Calu3 (cell line): ENCODE results near the gene STAB2. TPM values are rescaled to one million over a fixed set of nuclear protein-coding genes. Genes with fewer than 3 reads are reported as not detected.
A peak's percentile ranks its signal among the peaks of the same experiment; 100 is the strongest.

Source experiments
- BruUV-seq: library from RNA; stranded (reverse); fragments of 400-500 nt; replicated peaks from 2 replicates; lab custom pipeline; 2021; lab: Mats Ljungman, UMichigan
- CTCF ChIA-PET: fragments of 300-600 bp; sonication (Branson Sonifier 250); formaldehyde crosslinking; loops from one replicate; lab custom pipeline; 2022; ENCODE audit warnings: antibody characterized with exemption; lab: Charles Lee
- DNase-seq: peaks from one replicate; pipeline ENCODE4 v3.0.0; 2022
- H3K27ac Mint-ChIP-seq: one replicate; pipeline ENCODE4 v1.8.0; 2022; ENCODE audit warnings: mixed read lengths; ENCODE audit not compliant: unreplicated experiment
- H3K27me3 Mint-ChIP-seq: one replicate; pipeline ENCODE4 v1.8.0; 2022; ENCODE audit warnings: mixed read lengths; ENCODE audit not compliant: unreplicated experiment
- H3K36me3 Mint-ChIP-seq: one replicate; pipeline ENCODE4 v1.8.0; 2022; ENCODE audit warnings: mild to moderate bottlenecking, moderate library complexity, mixed read lengths; ENCODE audit not compliant: insufficient read depth, unreplicated experiment
- H3K4me1 Mint-ChIP-seq: one replicate; pipeline ENCODE4 v1.8.0; 2022; ENCODE audit warnings: mild to moderate bottlenecking, low read depth, mixed read lengths; ENCODE audit not compliant: unreplicated experiment
- H3K4me3 Mint-ChIP-seq: one replicate; pipeline ENCODE4 v1.8.0; 2022; ENCODE audit warnings: mild to moderate bottlenecking, low read depth, moderate library complexity, mixed read lengths; ENCODE audit not compliant: unreplicated experiment
- H3K9me3 Mint-ChIP-seq: one replicate; pipeline ENCODE4 v1.8.0; 2022; ENCODE audit warnings: low read depth, mixed read lengths; ENCODE audit not compliant: unreplicated experiment
- CTCF ChIP-seq: fragments of 200-600 bp; IDR thresholded peaks from one replicate; pipeline ENCODE4 v1.8.0; 2022; ENCODE audit warnings: antibody characterized with exemption; ENCODE audit not compliant: unreplicated experiment
- intact Hi-C: fragments of 100-400 bp; cut with micrococcal nuclease; formaldehyde crosslinking; loops from one replicate; pipeline ENCODE4 v1.10.0; 2022; ENCODE audit not compliant: unreplicated experiment
- total RNA-seq: library from RNA; stranded (reverse); gene quantifications from 2 replicates; pipeline ENCODE4 v1.2.3, GENCODE V29; 2022

STAB2 gene
- total RNA-seq, 1 experiment from 2014 or later = not detected

DNA sequence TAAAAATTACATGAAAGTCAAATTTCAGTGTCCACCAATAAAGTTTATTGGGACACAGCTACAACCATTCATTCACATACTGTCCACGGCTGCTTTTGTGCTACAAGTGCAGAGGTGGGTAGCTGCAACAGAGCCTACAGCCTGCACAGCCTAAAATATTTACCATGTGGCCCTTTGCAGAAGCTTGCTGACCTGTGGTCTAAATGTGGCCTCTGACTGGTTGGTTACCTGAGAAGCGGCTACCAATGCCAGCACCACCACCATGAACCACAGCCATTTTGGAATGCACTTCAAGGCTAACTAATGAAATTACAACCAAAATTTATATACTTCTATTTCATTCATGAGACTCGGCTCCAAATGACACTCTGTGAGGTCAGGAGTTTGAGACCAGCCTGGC is 195.3 kb downstream of the STAB2 start:
- Mint-ChIP-seq H3K4me1 (peaks cover 27% of the 10 kb centered on the region), H3K36me3 (peaks cover 49% of the 10 kb centered on the region), H3K4me3 (no peak overlapping the region), H3K27me3 (no peaks in the 10 kb centered on the region), H3K9me3 (no peaks in the 10 kb centered on the region), H3K27ac (no peak overlapping the region)
- CTCF ChIA-PET = interaction anchor here (1.4 to 1.5 kb wide), 2 partner anchors 11 to 12 kb away, joined by 3 to 4 read pairs; no protein-coding TSS in a partner anchor
- intact Hi-C loops = no loop called here
- no TSS peak for BruUV-seq
- no peak for TF ChIP-seq CTCF
- DNase-seq = no peak

- no peak for DNase-seq
- intact Hi-C loops = no loop called here
- CTCF ChIA-PET = no interaction called here
- no TSS peak for BruUV-seq
- Mint-ChIP-seq H3K27me3 (no peaks in the 10 kb centered on the region), H3K4me3 (no peak overlapping the region), H3K4me1 (peaks cover 27% of the 10 kb centered on the region), H3K27ac (no peak overlapping the region), H3K9me3 (no peaks in the 10 kb centered on the region), H3K36me3 (peaks cover 39% of the 10 kb centered on the region)
- no peak for TF ChIP-seq CTCF
Measured at GRCh38 chr12:103783744-103784664, 196.9 kb downstream of the STAB2 start.

DNA sequence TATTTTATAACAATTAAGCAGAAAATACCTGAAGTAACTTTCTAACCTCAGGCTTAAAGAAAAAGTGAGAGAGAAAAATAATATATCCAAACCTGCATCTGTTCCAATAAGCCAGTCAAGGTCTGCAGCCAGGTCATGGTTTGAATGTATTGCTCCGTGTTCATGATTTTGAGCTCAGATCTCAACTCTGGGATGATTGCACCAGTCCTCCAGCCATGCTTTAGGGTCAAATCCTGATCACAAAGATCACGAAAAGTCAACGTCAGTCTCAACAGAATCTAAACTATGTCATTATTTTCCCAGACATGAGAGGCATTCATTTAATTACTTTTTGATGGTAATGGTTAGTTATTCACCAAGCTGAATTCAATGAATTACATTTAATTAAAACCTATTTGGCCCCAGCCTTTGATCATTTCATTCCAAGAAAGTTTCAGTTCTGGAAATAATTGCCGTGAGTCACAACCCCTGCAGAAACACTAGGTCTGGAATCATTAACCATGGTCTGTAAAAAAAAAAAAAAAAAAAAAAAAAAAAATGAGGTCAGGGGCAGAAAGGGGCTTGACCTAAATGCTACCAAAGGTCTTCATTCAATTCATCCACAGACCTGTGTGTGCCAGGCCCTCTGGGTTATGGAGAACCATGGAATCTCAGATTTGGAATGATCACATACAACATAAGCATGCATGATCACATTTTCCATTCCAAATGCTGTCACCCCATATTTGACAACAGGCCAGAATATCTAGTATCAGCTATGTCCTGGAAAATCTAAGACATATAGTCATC is 198.4 kb downstream of the STAB2 start:
- Mint-ChIP-seq H3K9me3 (no peaks in the 10 kb centered on the region), H3K4me1 (peaks cover 17% of the 10 kb centered on the region), H3K27ac (peak overlapping the region; percentile 2), H3K36me3 (peaks cover 33% of the 10 kb centered on the region), H3K4me3 (no peak overlapping the region), H3K27me3 (no peaks in the 10 kb centered on the region)
- TF ChIP-seq CTCF = no peak
- intact Hi-C loops = no loop called here
- no peak for DNase-seq
- CTCF ChIA-PET = interaction anchor here (0.6 to 0.7 kb wide), 2 partner anchors 614 to 1456 kb away, joined by 4 to 7 read pairs; no protein-coding TSS in a partner anchor
- no TSS peak for BruUV-seq

DNA sequence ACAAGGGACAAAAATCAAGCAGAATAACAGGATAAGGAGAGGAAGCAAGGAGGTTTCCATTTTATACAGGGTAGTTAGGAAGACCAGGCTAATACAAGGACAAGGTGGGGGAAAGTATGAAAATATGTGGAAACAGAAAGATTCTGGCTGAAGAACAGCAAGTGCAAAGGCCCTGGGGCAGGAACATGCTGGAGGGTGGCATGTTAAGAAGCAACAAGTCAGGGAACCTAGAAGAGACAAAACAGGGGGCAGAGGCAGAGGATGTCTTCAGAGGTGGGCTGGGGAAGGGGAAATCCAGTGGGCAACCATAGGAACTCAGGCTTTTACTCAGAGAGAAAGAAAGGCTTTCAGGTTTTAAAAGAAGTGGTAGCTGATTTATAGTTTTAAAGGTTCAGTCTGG is 199.1 kb downstream of the STAB2 start:
- no peak for DNase-seq
- Mint-ChIP-seq H3K4me3 (no peak overlapping the region), H3K36me3 (peaks cover 33% of the 10 kb centered on the region), H3K9me3 (no peaks in the 10 kb centered on the region), H3K27me3 (no peaks in the 10 kb centered on the region), H3K4me1 (peaks cover 18% of the 10 kb centered on the region), H3K27ac (peak overlapping the region; percentile 2)
- intact Hi-C loops = no loop called here
- no peak for TF ChIP-seq CTCF
- BruUV-seq = no TSS peak
- CTCF ChIA-PET = no interaction called here
